Fibroblast of the aortic adventitia (primary cell): ENCODE measurements around the gene JARID2. TPM values are rescaled to one million over a fixed set of nuclear protein-coding genes. Genes with fewer than 3 reads are reported as not detected.
A peak's percentile ranks its signal among the peaks of the same experiment; 100 is the strongest.

Experiments
- DNase-seq: peaks from one replicate; pipeline ENCODE4 v3.0.0-alpha.2; 2010; ENCODE audit warnings: low read depth
- H3K4me3 ChIP-seq: 2 replicates; pipeline ENCODE4 v1.5.1; 2011; ENCODE audit warnings: low read depth, mild to moderate bottlenecking, control low read depth, low read length, moderate library complexity
- total RNA-seq: library from RNA; depleted of rRNA; stranded (reverse); fragments of >200 nt; gene quantifications from 2 replicates; pipeline ENCODE4 v1.2.3, GENCODE V29; 2012; ENCODE audit warnings: low replicate concordance
- TF ChIP-seq, protein P1 (sequence below): IDR thresholded peaks from 2 replicates; pipeline ENCODE4 v1.5.1; 2011; ENCODE audit warnings: mild to moderate bottlenecking, low read length, control low read depth, inconsistent platforms; ENCODE audit not compliant: insufficient read depth

JARID2 gene
- total RNA-seq, 1 donor: 8.3 TPM

DNA sequence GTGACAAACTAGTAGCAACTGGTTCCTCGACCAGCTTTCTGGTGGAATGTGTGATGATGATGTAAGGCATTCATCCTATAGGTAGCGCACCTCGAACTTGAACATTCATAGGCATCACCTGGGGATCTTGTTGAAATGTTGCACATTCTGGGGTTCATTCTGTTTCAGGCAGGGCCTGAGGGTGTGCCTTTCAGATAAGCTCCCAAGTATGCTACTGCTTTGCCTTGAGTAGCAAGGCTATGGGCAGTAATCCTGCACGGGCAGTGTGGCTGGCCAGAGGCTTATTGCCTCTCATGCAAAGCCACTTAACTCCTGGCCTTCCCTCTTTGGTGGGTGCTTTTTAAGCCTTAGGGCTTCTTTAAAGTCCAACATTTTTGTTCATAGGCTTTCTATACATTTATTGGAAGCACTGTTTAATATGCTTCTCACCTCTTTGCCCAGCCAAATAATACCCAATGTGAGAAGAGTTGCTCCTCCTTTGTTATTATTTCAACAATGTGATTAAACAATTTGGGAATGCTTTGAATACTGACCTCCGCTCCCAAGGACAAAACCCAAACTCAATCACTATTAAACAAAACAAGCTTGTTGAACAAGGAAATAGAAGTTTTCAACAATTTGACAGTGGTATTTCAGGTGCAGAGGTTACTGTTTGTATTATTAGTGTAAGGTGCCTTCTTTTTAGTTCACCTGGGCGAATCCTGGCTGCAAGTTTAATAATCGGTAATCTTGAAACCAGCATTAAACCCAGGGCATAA is 57.5 kb downstream of the JARID2 start:
- TF ChIP-seq, protein P1, sequence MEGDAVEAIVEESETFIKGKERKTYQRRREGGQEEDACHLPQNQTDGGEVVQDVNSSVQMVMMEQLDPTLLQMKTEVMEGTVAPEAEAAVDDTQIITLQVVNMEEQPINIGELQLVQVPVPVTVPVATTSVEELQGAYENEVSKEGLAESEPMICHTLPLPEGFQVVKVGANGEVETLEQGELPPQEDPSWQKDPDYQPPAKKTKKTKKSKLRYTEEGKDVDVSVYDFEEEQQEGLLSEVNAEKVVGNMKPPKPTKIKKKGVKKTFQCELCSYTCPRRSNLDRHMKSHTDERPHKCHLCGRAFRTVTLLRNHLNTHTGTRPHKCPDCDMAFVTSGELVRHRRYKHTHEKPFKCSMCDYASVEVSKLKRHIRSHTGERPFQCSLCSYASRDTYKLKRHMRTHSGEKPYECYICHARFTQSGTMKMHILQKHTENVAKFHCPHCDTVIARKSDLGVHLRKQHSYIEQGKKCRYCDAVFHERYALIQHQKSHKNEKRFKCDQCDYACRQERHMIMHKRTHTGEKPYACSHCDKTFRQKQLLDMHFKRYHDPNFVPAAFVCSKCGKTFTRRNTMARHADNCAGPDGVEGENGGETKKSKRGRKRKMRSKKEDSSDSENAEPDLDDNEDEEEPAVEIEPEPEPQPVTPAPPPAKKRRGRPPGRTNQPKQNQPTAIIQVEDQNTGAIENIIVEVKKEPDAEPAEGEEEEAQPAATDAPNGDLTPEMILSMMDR: no peak
- no peak overlapping the region for H3K4me3 ChIP-seq
- no peak for DNase-seq

DNA sequence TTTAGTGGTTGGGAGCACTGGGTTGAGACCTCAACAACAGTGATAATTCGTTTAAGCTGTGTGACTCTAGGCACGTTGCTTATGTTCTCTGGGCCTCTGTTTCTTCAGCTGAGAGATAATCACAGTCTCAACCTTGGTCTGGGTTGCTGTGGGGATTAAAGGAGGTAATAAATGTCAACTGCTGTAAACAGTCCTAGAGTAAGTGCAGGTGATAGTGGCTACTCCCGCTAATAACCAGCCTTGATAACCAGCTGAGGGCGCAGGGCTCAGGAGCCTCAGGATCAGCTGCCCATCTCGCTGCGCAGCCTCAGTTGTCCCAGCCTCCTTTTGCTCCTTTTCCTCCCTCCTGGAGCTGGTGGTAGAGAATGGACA is 58.0 kb downstream of the JARID2 start:
- TF ChIP-seq, protein P1: no peak
- H3K4me3 ChIP-seq: no peak overlapping the region
- no peak for DNase-seq

DNA sequence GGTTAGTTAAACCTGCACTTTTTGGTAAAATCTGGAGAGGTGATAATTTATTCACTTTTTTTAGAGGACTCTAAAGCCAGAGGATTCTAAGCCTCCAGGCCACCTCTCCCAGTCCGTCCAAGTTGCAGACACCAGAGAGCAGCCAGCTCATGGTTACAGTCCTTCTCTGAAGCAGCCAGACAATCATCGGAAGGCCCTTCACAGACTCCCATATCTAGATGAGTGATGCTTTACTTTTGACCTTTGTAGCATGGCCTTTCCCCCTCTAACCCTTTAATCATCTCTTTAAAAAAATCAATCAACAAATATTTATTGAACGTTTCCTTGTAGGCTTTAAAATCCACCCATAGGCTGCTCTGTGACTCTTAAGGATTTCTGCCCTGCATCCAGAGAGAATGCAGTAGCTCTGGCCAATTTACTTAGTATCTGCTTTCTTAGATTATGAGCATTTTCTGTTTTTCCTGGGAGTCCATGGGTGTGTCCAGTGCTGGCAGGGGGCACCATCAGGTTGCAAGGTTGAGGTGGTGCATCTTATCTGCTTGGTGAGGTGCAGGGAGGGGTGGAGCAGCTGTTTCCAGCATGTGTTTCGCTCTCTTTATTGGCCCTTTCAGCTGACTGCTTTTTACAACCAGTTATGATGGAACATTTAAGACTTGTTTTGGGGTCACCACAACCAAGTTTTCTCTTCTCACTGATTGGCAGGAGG is 58.6 kb downstream of the JARID2 start:
- TF ChIP-seq, protein P1: no peak
- H3K4me3 ChIP-seq: no peak overlapping the region
- DNase-seq: no peak

DNA sequence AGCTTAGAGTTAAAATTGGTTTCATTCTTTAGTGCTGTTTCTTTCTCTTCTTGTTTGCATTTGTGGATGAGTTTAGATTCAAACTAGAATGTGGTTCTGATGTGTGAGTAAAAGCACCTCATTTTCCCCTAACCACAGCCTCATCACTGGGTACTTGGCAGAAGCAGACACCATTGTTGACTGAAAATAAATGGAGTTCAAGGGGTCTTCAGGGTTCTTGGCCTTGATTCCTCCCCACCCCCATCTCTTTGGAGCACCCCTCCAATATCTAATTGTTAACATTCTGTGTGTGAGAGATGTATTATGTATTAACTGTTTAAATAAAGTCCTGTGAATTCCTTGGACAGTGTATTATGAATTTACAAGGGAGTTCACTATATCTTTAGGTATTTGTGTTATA is 59.6 kb downstream of the JARID2 start:
- no peak for DNase-seq
- TF ChIP-seq, protein P1: no peak
- no peak overlapping the region for H3K4me3 ChIP-seq

DNA sequence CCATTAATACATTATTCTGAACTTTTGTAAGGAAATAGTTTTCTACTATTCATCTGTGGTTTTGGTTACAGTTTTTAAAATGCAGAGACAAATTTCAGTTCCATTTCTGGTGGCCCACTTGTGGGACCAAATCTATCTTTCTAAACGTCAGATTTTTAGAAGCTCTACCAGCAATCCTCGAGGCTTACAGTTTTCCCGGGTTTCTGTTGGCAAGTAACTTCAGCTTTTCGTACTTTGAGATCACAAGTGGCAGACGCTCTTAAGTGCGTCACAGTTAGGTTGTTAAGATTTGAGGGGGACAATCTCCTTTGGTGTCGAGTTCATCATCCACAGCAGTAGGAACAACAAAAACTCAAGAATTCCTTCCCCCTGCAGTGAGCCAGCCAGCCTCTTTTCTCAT is 60.0 kb downstream of the JARID2 start:
- H3K4me3 ChIP-seq: no peak overlapping the region
- no peak for DNase-seq
- TF ChIP-seq, protein P1: no peak

DNA sequence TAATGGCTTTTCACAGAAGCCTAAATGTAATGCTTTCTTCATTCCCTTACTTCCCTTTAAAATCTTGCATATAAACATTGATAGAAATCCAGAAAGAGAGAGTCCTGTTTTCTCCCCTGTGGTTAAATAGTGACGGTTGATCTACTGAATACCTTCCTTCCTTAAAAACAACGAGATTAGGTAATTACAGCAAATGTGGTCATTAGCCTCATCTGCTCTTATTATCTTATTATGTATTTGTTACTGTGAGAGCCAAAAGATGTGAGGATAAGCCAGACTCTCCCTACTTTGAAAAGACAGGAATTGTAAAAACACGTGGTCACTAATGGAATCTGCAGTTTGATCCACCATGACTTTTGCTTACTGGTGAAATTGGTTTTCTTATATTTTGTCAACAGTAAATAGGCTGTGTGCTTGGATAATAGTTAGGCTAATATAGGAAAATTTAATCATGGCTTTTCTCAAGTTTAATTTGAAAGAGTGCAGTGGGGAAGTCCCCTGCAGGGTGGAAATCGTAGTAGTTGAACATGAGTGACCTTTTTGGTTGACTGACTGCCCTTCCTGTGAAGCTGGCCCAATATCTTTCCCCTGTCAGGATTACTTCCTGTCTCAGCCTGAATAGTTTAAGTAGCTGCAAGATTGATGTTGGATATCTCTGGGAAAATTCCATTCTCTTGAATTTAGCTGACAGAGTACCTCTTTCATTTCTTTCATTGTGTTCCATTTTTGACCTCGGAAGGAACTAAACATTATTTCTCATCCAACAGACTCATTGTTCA is 62.8 kb downstream of the JARID2 start:
- TF ChIP-seq, protein P1: no peak
- DNase-seq: peak; percentile 59
- H3K4me3 ChIP-seq: no peak overlapping the region
